IMR-90 (cell line): ENCODE measurements around the gene FBH1.

Experiments
- CEBPB ChIP-seq: IDR thresholded peaks from 2 replicates; pipeline ENCODE4 v1.6.1; 2012; ENCODE audit warnings: low read depth, low read length, improper control_type of control experiment
- CTCF ChIP-seq: conservative IDR thresholded peaks from 2 replicates; pipeline ENCODE4 v1.5.1; 2012; ENCODE audit warnings: mild to moderate bottlenecking, low read depth, low read length, improper control_type of control experiment

GRCh38 chr10:5889624-5890451 is at the start of gene FBH1, which contains the start of gene ANKRD16:
- TF ChIP-seq CTCF: no peak; the same call in 1 of the 2 replicates
- no peak for TF ChIP-seq CEBPB
